A549 (cell line): ENCODE results near the gene RPL41. TPM values are rescaled to one million over a fixed set of nuclear protein-coding genes. Genes with fewer than 3 reads are reported as not detected.

ENCODE experiments used
- ATAC-seq, 2 experiments: fragments of 200-7000 bp in 1 of 2; fragments of >200 bp in 1 of 2; cut with Nextera tagmentation in 1 of 2; cut with Tn5 transposase in 1 of 2; 3 replicates each; pipeline versions ENCODE4 v1.8.0 to v1.9.1; 2018 to 2020; ENCODE audit warnings: mild to moderate bottlenecking in 1 of 2, moderate library complexity in 1 of 2
- CTCF ChIA-PET: fragments of 300-600 bp; sonication (Branson Sonifier 250); formaldehyde crosslinking; extraction: SDS; loops from one replicate; lab custom pipeline; 2021; ENCODE audit warnings: antibody characterized with exemption, inconsistent platforms; lab: Yijun Ruan, JAX
- POLR2A ChIA-PET: fragments of 350-600 bp; formaldehyde crosslinking; extraction: SDS; loops from one replicate; lab custom pipeline; 2021; ENCODE audit warnings: antibody characterized with exemption, inconsistent platforms; lab: Yijun Ruan, JAX
- DNase-seq, 2 experiments: peaks; one replicate each; pipeline versions ENCODE4 v3.0.0 to v3.0.0-alpha.2; 2011 to 2016; ENCODE audit warnings: low read depth in 1 of 2, low spot score in 1 of 2
- FAIRE-seq: peaks from 2 replicates; lab custom pipeline; 2011; peaks lifted over from hg19 to GRCh38; lab: Jason Lieb, UNC
- H3K27ac ChIP-seq, 2 experiments: fragments of >200 bp; sonication (Bioruptor Twin); formaldehyde crosslinking; 3 replicates each; pipeline ENCODE4 v1.5.1; 2016 to 2017
- H3K4me1 ChIP-seq: fragments of >200 bp; sonication (Bioruptor Twin); formaldehyde crosslinking; 3 replicates; pipeline ENCODE4 v1.6.1; 2016
- H3K4me2 ChIP-seq: fragments of >200 bp; sonication (Bioruptor Twin); formaldehyde crosslinking; 3 replicates; pipeline ENCODE4 v1.6.1; 2016
- H3K4me3 ChIP-seq: fragments of >200 bp; sonication (Bioruptor Twin); formaldehyde crosslinking; 3 replicates; pipeline ENCODE4 v1.5.1; 2016
- H3K9me3 ChIP-seq: fragments of >200 bp; sonication (Bioruptor Twin); formaldehyde crosslinking; 3 replicates; pipeline ENCODE4 v1.6.1; 2016
- CHD2 ChIP-seq: fragments of 150-350 bp; IDR thresholded peaks from 2 replicates; pipeline ENCODE4 v1.6.1; 2014; ENCODE audit warnings: low read length; ENCODE audit not compliant: partially characterized antibody
- CHD4 ChIP-seq: fragments of 200-600 bp; sonication (generic); IDR thresholded peaks from 2 replicates; pipeline ENCODE4 v1.6.1; 2016; ENCODE audit warnings: antibody characterized with exemption, mild to moderate bottlenecking, borderline replicate concordance
- FOSB ChIP-seq: fragments of 250-450 bp; sonication (Bioruptor Pico); IDR thresholded peaks from 2 replicates; pipeline ENCODE4 v1.5.0; 2020; ENCODE audit warnings: mild to moderate bottlenecking, moderate library complexity
- FOXS1 ChIP-seq: fragments of 250-450 bp; sonication (Bioruptor Pico); IDR thresholded peaks from 2 replicates; pipeline ENCODE4 v1.5.0; 2020; ENCODE audit warnings: mild to moderate bottlenecking, moderate library complexity
- HDAC2 ChIP-seq: fragments of 200-600 bp; sonication (generic); IDR thresholded peaks from 2 replicates; pipeline ENCODE4 v1.6.1; 2016
- HOXA7 ChIP-seq: fragments of 250-450 bp; sonication (Bioruptor Pico); IDR thresholded peaks from 2 replicates; pipeline ENCODE4 v1.5.0; 2020; ENCODE audit warnings: mild to moderate bottlenecking, moderate library complexity
- HOXB5 ChIP-seq: fragments of 250-450 bp; sonication (Bioruptor Pico); IDR thresholded peaks from 2 replicates; pipeline ENCODE4 v1.5.0; 2020; ENCODE audit warnings: mild to moderate bottlenecking, moderate library complexity
- JUN ChIP-seq, 2 experiments: fragments of >200 bp; sonication (Bioruptor Twin); formaldehyde crosslinking; IDR thresholded peaks; 2 replicates in 1 of 2; 3 replicates in 1 of 2; pipeline ENCODE4 v1.6.1; 2016 to 2017
- KDM1A ChIP-seq: fragments of 200-600 bp; sonication (generic); IDR thresholded peaks from 2 replicates; pipeline ENCODE4 v1.6.1; 2016; ENCODE audit warnings: low read depth, mild to moderate bottlenecking
- MAFK ChIP-seq: fragments of 450-650 bp; IDR thresholded peaks from 2 replicates; pipeline ENCODE4 v1.6.1; 2014; ENCODE audit not compliant: partially characterized antibody
- MAZ ChIP-seq: fragments of 150-350 bp; IDR thresholded peaks from 2 replicates; pipeline ENCODE4 v1.6.1; 2014; ENCODE audit warnings: antibody characterized with exemption, low read depth, low read length, borderline replicate concordance
- NR3C1 ChIP-seq: fragments of >200 bp; sonication (Bioruptor Twin); formaldehyde crosslinking; IDR thresholded peaks from 3 replicates; pipeline ENCODE4 v1.6.1; 2017
- RARB ChIP-seq: fragments of 250-450 bp; sonication (Bioruptor Pico); IDR thresholded peaks from 2 replicates; pipeline ENCODE4 v1.8.0; 2021; ENCODE audit warnings: mild to moderate bottlenecking, moderate library complexity
- SMC3 ChIP-seq: fragments of >200 bp; sonication (Bioruptor Twin); formaldehyde crosslinking; IDR thresholded peaks from 3 replicates; pipeline ENCODE4 v1.6.1; 2018; ENCODE audit warnings: inconsistent platforms
- TP53 ChIP-seq: fragments of 250-450 bp; sonication (Bioruptor Pico); IDR thresholded peaks from 2 replicates; pipeline ENCODE4 v1.5.0; 2021; ENCODE audit warnings: mild to moderate bottlenecking, moderate library complexity
- WGBS: methylation state at CpG from one replicate; pipeline ENCODE4 v1.1.6; 2017; ENCODE audit errors: missing lambda C conversion rate; 5-methylcytosine and 5-hydroxymethylcytosine counted together
- polyA plus RNA-seq, 4 experiments: library from polyadenylated mRNA; depleted of rRNA in 3 of 4; stranded (reverse); fragments of >200 nt; fragmentation: RNase III in 1 of 4; extraction: RNeasy Plus Mini Kit Qiagen cat#74134 plus additional on column Dnase treatment in 1 of 4; gene quantifications; 2 replicates in 3 of 4; 3 replicates in 1 of 4; pipeline ENCODE4 v1.2.3, GENCODE V29; 2011 to 2017
- TF ChIP-seq, protein P1 (sequence below): IDR thresholded peaks from 2 replicates; pipeline ENCODE4 v1.6.1; 2012; ENCODE audit warnings: low read depth, borderline replicate concordance
- TF ChIP-seq, protein P2 (sequence below): fragments of 450-650 bp; IDR thresholded peaks from 2 replicates; pipeline ENCODE4 v1.6.1; 2014; ENCODE audit warnings: antibody characterized with exemption
- TF ChIP-seq, protein P3 (sequence below): fragments of >200 bp; sonication (Bioruptor Twin); formaldehyde crosslinking; IDR thresholded peaks from 3 replicates; pipeline ENCODE4 v1.5.1; 2016

Gene RPL41
- polyA plus RNA-seq, 2 of the 4 experiments (the other 2 are of a cell fraction) = 8,804 to 9,351 TPM

DNA sequence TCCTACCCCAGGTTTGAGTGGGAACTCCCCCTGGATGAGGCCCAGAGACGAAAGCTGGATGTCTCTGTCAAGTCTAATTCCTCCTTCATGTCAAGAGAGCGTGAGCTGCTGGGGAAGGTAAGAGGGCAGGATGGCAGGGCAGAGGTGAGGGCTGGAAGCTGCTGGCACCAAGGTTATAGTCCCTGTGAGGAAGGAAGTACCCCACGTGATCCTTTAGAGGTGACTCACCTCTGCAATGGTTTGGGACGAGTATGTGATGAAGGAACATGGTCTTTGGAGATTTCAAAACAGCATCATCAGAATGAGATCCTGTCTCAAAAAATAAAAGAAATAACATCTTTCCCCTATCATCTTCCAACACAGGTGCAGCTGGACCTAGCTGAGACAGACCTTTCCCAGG is 26.8 kb downstream of the RPL41 start:
- Histone ChIP-seq H3K4me3 (no peak overlapping the region), H3K4me2 (no peak overlapping the region), H3K4me1 (no peaks in the 10 kb centered on the region), H3K9me3 (no peaks in the 10 kb centered on the region), H3K27ac (no peak overlapping the region)
- ChIA-PET POLR2A (no interaction called here), CTCF (interaction anchor here (0.7 to 2.4 kb wide), 7 partner anchors 8 to 64 kb away, joined by 3 to 8 read pairs (median 5); partner anchors contain the start of gene SMARCC2)
- 73% methylated on average over 4 of the region's 4 CpGs for WGBS
- 0 out of 6 replicates have a peak, but pooled peaks of 1 of the 2 experiments have one; percentile 26 for ATAC-seq
- TF ChIP-seq HOXA7 (CRISPR knock-in tag) (no peak), HDAC2 (no peak), NR3C1 (no peak), RARB (CRISPR knock-in tag) (no peak), CHD4 (no peak), JUN (IDR thresholded peaks at IDR 0.05) (no peak), MAZ (no peak)
- TF ChIP-seq, protein P1, sequence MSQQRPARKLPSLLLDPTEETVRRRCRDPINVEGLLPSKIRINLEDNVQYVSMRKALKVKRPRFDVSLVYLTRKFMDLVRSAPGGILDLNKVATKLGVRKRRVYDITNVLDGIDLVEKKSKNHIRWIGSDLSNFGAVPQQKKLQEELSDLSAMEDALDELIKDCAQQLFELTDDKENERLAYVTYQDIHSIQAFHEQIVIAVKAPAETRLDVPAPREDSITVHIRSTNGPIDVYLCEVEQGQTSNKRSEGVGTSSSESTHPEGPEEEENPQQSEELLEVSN = no peak
- TF ChIP-seq, protein P2, sequence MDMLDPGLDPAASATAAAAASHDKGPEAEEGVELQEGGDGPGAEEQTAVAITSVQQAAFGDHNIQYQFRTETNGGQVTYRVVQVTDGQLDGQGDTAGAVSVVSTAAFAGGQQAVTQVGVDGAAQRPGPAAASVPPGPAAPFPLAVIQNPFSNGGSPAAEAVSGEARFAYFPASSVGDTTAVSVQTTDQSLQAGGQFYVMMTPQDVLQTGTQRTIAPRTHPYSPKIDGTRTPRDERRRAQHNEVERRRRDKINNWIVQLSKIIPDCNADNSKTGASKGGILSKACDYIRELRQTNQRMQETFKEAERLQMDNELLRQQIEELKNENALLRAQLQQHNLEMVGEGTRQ = no peak
- TF ChIP-seq, all 56 proteins: peak for 0
- no peak for DNase-seq
- no peak for FAIRE-seq

DNA sequence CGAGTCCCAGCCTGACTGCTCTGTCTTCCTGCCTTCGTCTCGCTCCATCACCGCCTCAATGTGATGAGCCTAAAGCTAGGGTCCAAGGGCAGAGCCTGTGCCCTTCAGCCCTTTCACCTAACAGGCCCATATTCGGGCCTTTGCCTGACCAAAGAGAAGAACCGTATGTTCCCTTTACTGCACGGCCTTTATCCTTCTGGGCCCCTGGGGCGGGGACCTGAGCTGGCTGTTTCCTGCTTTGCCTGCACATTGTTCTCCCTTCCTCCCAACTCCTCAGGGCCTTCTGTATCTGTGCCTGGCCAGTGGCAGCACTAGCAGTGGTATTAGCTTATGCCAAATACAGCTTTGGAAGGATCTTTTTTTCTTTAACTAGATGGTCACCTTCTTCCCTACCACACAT is 27.4 kb downstream of the RPL41 start:
- TF ChIP-seq, protein P1 = no peak
- TF ChIP-seq CHD2 (no peak), HOXB5 (CRISPR knock-in tag) (no peak), FOSB (CRISPR knock-in tag) (no peak), SMC3 (no peak), KDM1A (no peak), TP53 (no peak)
- TF ChIP-seq, protein P3, sequence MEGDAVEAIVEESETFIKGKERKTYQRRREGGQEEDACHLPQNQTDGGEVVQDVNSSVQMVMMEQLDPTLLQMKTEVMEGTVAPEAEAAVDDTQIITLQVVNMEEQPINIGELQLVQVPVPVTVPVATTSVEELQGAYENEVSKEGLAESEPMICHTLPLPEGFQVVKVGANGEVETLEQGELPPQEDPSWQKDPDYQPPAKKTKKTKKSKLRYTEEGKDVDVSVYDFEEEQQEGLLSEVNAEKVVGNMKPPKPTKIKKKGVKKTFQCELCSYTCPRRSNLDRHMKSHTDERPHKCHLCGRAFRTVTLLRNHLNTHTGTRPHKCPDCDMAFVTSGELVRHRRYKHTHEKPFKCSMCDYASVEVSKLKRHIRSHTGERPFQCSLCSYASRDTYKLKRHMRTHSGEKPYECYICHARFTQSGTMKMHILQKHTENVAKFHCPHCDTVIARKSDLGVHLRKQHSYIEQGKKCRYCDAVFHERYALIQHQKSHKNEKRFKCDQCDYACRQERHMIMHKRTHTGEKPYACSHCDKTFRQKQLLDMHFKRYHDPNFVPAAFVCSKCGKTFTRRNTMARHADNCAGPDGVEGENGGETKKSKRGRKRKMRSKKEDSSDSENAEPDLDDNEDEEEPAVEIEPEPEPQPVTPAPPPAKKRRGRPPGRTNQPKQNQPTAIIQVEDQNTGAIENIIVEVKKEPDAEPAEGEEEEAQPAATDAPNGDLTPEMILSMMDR = no peak
- WGBS = 90% methylated on average over 8 of the region's 8 CpGs
- no peaks in the 10 kb centered on the region for H3K4me1 ChIP-seq
- H3K9me3 ChIP-seq = no peaks in the 10 kb centered on the region
- ChIA-PET POLR2A (interaction anchor here (1.5 kb wide), 1 partner anchor 16 kb away, joined by 7 read pairs; the partner anchor contains the start of gene ESYT1), CTCF (interaction anchor here (0.7 to 2.4 kb wide), 8 partner anchors 10 to 191 kb away, joined by 3 to 8 read pairs (median 5); partner anchors contain the start of genes SMARCC2 and ZC3H10)
- no peak overlapping the region for H3K4me2 ChIP-seq
- no peak overlapping the region for H3K4me3 ChIP-seq
- ATAC-seq (no peak), DNase-seq (no peak), FAIRE-seq (no peak)
- no peak overlapping the region for H3K27ac ChIP-seq

DNA sequence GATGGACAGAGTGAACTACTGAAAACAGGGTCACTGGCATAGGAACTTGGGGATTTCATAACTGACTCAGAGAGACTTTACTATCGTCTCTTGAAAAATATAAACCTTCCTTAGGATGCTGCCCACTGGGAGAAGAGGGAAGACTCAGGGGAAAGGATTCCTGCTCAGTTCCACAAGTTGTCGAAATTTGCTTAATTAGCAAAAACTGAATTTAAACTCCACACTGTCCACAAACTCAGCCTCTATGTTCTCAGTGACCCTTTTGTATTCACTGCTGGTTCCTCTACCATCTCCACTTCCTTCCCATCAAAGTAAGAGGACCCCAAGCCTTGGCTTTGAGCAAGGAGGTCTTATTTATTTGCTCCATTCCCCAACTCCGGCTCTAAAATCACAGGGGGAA is 28.8 kb downstream of the RPL41 start:
- CTCF ChIA-PET = interaction anchor here (0.6 to 2.1 kb wide), 6 partner anchors 9 to 36 kb away, joined by 3 to 7 read pairs (median 4); partner anchors contain the start of gene ZC3H10
- TF ChIP-seq MAFK (peak; percentile 92), FOXS1 (CRISPR knock-in tag) (no peak)

More for the DNA sequence above, 28.8 kb downstream of the RPL41 start:
- no peak overlapping the region for H3K4me2 ChIP-seq
- no peak overlapping the region for H3K4me3 ChIP-seq
- H3K9me3 ChIP-seq = no peaks in the 10 kb centered on the region
- H3K4me1 ChIP-seq = no peaks in the 10 kb centered on the region
- POLR2A ChIA-PET = interaction anchor here (0.5 to 1.5 kb wide), 2 partner anchors 17 to 120 kb away, joined by 3 to 7 read pairs; partner anchors contain the start of gene ESYT1
- no peak overlapping the region for H3K27ac ChIP-seq
- ATAC-seq (no peak), DNase-seq (no peak), FAIRE-seq (no peak)
- WGBS = 93% methylated on average over 3 of the region's 3 CpGs
